ENCODE measurements around the gene GNPTG.
A peak's percentile ranks its signal among the peaks of the same experiment; 100 is the strongest.

GNPTG gene

DNA sequence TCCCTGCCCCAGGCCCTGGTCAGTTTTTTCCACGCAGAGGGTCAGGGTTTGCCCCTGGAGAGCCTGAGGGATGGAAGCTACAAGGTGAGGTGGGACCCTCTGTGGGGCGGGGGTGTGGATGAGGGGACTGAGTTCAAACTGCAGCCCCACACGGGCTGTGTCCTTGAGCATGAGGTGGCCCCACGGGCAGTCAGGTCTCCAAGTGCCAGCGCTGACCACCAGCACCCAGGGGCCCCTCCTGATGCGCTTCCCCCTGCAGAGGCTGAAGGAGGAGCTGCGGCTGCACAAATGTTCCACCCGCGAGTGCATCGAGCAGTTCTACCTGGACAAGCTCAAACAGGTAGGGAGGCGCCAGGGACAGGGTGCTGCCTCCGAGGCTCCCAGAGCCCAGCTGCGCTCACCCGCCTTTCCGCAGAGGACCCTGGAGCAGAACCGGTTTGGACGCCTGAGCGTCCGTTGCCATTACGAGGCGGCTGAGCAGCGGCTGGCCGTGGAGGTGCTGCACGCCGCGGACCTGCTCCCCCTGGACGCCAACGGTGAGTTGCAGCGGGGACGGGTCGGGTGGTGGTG, 4.4 kb upstream of the GNPTG start:
- DNase-seq (ENCODE audit: low spot score), result no peak

GRCh38 chr16:1347962-1348361, 3.8 kb upstream of the GNPTG start:
- no peak for DNase-seq (ENCODE audit: low spot score)

DNA sequence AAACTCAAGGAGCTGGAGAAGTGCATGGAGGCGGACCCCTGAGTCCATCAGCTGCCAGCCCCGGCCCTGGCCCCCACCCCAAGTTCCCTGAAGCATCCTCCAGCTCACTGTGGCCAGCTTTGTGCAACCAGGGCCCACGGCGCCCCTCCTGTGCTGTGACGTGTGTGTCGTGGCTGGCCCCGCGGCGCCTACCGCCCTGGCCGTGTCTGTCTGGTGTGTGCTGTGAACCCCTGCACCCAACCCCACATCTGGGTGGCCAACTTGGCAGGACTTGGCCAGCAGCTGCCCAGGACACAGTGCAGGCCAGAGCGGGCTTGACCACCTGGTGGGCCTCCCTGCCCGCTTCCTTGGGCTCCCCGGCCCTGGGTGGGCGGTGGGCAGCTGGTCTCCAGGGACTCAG, 3.3 kb upstream of the GNPTG start:
- no peak for DNase-seq (ENCODE audit: low spot score)

GRCh38 chr16:1348926-1349325, 2.8 kb upstream of the GNPTG start:
- DNase-seq (ENCODE audit: low spot score), result no peak

DNA sequence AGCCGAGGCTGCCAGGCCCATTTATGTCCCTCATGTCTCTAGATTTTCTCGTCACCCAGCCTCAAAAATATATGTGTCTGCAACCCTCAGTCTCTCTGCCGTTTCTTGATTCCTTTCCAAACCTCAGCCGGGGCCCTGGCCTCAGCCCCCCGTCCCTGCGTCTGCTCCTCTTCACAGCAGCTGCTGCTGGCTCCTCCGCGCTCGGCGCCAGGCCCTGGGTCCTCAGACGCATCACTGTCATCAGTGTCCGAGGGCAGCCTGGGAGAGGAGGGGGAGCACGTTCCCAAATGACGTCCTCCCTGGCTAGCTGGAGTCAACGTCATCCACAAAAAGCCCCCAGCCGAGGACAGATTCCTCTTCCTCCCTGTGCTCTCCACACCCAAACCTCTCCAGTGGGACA, 2.4 kb upstream of the GNPTG start:
- DNase-seq (ENCODE audit: low spot score), result no peak

- no peak for DNase-seq (ENCODE audit: low spot score)
Measured at GRCh38 chr16:1349951-1350350, 1.8 kb upstream of the GNPTG start.

DNA sequence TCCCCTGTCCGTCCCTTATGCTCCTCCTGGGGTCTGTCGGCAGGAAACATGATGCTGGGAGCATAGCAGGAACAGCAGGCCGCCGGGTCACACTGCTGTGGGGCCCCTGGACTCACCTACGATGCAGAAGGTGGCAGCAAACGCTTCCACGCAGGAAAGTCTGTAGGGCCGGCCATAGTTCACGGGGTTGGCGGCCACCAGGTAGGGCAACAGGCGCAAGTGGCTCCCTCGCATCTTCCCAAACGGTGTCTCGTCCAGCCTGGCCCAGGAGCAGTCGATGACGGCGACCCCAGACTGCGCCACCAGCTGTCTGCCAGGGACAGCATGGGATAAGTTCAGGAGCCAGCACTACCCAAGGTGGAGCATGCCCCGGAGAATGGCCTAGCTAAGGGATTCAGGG, 1.0 kb upstream of the GNPTG start:
- no peak for DNase-seq (ENCODE audit: low spot score)

DNA sequence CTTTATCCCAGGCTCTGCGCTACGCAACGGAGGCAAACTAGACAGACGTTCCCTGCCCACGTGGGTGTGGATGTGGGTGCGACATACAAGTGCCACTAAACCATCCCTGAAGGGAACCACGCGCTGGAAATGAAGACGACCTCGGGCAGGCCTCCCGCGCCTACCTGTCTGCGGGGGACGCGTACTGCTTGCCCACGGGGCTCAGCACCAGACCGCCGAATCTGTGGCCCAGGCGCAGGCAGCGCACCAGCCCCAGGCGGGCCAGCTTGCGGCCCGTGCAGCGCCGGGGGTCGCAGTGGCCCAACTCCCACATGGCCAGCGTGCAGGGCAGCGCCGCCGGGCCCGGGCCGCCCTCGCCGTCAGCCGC, 533 bp upstream of the GNPTG start:
- DNase-seq (ENCODE audit: low spot score), result no peak

GRCh38 chr16:1354815-1355540, 3.2 kb downstream of the GNPTG start:
- no peak for DNase-seq (ENCODE audit: low spot score)

- no peak for DNase-seq (ENCODE audit: low spot score)
Measured at GRCh38 chr16:1355591-1355990, 3.9 kb downstream of the GNPTG start.

GRCh38 chr16:1356061-1356900, 4.5 kb downstream of the GNPTG start:
- no peak for DNase-seq (ENCODE audit: low spot score)

DNA sequence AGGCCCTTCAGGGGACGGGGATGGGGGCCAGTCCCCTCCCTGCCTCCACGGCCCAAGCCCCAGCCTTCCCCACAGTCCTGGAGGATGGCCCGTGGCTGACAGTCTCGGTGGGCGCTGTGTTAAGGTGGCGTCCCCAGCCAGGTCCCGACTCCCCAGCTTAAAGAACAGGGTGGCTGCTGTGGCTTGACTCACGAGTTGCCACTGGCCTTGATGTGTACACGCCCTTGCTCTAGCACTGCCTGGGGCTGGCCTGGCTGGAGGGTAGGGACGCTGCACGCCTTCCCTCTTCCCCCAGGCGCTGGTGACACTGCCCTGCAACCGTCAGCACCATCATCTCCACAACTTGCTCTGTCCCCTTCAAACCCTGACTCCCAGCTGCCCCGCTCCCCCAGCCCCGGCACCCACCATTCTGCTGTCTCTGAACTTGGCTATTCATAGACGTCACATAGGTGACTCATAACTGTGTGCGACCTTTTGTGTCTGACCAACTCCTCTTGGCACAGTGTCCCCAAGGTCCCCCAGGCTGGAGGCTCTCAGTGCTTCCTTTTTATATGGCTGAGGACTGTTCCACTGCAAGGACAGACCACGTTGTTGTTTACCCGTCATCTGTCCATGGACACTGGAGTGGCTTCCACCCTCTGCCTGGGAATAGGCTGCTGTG, 6.3 kb downstream of the GNPTG start:
- DNase-seq (ENCODE audit: low spot score), result no peak

GRCh38 chr16:1361685-1362360, 10.1 kb downstream of the GNPTG start:
- DNase-seq (ENCODE audit: low spot score), result no peak

DNA sequence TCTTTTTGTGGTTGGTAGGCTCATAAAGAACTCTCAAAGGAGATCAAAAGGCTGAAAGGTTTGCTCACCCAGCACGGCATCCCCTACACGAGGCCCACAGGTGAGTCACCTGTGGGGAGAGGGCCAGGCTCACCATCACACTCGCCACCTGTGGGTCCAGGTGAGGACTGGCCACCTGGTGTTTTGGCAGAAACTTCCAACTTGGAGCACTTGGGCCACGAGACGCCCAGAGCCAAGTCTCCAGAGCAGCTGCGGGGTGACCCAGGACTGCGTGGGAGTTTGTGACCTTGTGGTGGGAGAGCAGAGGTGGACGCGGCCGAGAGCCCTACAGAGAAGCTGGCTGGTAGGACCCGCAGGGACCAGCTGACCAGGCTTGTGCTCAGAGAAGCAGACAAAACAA, 11.1 kb downstream of the GNPTG start:
- DNase-seq (ENCODE audit: low spot score), result no peak

GRCh38 chr16:1363501-1364041, 11.8 kb downstream of the GNPTG start:
- peak; percentile 30 for DNase-seq (ENCODE audit: low spot score)

DNA sequence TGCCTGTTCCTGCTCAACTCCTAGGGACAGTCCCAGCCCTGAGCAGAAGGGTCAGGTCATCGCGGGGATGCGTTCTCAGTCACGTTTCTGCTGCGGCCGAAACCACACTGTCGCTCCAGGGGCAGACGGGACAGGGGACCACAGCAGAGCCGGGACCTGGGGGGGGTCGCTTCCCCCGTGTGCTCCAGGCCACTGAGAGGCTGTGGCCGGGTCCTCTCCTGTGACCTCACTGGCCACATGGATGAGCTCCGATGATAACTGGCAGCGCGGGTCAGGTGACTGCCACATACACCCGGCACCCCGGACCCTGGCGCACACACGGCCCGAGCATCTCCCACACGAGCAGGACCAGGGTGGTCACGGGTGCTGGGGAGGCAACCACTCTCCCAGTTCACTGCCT, 12.8 kb downstream of the GNPTG start:
- DNase-seq (ENCODE audit: low spot score), result no peak

DNA sequence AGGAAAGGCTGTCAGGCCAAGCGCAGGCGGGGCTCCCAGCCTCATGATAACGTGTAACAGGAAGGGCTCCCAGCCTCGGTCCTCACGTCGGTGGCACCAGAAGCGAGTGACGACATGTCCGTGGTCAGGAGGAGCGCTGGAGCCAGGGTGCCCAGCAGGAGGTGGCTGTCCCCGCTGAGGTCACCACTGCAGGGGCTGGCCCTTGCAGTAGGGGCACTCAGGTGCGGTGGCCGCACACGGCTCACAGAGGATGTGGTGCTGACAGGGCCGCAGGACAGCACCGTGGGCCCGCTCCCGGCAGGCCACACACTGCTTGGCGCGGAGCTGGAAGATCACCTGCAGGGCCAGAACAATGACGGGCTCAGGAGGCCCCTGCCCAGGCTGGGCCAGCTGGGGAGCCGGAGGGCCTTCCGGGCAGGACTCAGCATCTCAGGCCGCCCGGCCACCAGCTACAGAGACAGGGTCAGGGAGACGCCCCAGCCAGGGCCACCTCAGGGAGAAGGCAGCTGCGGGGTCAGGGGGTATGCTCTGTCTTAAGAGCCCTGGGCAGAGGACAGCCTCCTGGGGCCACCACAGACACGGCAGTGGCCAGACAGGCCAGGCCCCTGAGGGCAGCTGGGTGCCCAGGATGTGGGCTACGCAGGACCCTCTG, 14.5 kb downstream of the GNPTG start:
- DNase-seq (ENCODE audit: low spot score), result no peak

DNA sequence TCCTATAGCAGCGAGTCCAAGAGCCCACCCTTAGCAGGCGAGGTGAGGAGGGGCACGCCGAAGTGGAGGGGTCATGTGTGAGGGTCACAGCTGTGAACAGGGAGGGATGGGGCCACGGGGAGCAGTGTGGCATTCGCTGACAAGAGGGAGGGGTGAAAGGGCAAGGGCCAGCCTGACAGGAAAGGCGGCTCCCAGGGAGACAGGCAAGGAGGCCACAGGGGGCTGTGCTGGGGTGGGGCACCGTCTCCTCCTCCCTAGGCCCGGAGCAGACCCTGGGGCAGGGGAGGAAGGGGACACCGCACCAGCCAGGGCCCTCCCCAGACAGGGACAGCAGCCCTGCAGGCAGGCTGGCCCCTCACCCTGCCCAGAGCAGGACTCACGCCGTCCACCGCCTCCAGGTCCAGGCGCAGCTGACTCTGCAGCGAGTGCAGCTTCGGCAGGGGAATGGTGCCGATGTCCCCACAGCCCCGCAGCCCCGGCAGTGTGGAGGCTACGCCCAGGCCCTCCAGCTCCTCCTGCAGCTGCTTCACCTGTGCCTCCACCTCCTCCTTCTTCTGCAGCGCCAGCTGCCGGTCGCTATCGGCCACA, 15.1 kb downstream of the GNPTG start:
- no peak for DNase-seq (ENCODE audit: low spot score)

GRCh38 chr16:1367486-1368174, 15.9 kb downstream of the GNPTG start:
- DNase-seq (ENCODE audit: low spot score), result no peak

All from LoVo (cell line).